ENCODE data around the gene CBLN3. TPM values are rescaled to one million over a fixed set of nuclear protein-coding genes. Genes with fewer than 3 reads are reported as not detected.
A peak's percentile ranks its signal among the peaks of the same experiment; 100 is the strongest.

The CBLN3 gene
- total RNA-seq, 1 donor from 2014 or later = 1.3 TPM

DNA sequence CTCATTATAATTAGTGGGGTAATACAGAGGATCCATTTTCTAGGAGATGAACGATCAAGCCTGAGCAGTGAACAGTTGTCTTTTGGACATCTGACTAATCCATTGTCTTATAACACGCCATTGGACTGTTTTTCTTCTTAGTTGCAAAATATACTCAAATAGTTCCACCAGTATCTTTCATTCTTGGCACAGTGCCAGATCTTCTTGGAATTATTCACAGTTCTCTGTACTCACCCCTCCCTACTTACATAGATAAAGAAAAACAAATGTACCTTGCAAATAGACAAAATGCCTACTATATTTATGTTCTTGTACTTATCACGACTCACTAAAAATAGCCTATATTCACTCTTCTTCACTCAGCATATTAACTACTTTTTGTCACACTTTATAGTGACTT lies 3.8 kb downstream of the CBLN3 start:
- DNase-seq = peak; percentile 55

DNA sequence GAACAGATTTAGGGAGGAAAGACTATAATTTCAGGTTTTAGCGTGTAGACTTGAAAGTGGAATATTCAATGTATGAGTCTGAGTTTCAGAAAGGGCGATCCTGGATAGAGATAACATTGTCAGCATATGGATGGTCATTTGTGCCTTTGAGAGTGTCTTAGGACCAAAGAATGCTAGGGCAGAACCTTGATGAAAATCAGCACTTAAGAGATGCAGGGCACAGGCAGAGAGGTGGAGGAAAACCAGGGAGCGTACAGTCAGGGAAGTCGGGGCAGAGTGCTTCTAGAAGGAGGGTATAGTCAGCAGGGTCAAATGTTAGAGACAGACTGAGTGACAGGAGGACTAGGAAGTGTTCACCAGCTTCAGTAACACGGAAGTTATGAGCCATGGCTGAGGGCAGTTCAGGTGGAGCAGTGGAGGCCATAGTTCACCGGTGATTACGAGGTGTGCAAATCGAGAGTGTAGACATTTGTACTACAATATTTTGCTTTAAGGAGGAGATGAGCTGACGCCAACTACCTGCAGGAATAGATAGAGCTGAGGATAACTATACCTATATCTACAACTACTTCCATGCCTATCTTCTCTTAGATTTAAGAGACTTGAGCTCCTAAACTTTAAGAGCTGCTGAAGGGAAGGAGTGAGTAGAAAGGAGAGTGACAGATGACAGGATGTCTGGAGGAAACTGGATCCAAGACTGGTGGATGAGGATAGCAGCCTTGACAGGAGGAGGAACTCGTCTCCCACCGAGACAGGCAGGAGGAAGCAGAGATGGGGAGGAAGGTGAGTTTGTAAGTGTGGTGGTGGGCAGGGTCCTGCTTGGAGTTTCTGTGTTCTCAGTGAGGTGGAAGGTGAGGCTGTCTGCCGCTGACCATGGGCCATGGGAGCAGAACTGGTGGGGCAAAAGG lies 6.5 kb downstream of the CBLN3 start:
- DNase-seq = no peak

DNA sequence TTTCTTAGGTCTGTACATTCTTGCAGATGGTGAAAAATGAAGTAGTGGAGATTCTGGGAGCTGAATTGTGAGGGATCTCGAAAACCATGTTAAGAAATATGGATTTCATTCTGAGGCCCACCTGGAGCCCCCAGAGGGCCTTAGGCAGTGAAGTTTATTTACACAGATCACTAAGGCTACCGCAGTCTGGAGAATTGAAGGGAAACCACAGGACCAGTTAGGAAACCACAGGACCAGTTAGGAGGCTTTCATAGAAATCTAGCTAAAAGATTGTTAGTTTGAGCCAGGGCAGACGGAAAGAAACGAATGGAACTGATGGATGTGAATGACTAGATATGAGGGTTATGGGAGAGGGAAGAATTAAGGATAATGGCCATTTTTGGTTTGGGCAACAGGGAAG lies 7.2 kb downstream of the CBLN3 start:
- no peak for DNase-seq

DNA sequence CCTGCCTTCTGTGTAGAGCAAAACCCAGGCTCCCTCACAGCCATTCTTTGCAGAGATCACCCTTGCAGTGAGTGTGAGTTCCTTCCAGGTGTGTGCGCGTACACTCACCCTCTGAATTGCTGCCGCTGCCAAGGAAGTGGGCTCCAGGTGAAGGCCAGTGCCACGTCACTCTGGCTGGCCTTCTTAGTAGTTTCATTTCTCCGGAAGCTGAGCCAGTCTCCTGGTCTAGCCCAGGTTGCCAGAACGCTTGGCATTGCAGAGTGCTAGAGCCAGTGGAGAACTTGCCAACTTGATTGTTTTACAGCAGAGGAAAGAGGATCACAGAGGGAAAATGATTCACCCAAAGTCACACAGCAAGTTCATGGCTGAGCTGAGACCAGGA lies 11.0 kb downstream of the CBLN3 start:
- no peak for DNase-seq

DNA sequence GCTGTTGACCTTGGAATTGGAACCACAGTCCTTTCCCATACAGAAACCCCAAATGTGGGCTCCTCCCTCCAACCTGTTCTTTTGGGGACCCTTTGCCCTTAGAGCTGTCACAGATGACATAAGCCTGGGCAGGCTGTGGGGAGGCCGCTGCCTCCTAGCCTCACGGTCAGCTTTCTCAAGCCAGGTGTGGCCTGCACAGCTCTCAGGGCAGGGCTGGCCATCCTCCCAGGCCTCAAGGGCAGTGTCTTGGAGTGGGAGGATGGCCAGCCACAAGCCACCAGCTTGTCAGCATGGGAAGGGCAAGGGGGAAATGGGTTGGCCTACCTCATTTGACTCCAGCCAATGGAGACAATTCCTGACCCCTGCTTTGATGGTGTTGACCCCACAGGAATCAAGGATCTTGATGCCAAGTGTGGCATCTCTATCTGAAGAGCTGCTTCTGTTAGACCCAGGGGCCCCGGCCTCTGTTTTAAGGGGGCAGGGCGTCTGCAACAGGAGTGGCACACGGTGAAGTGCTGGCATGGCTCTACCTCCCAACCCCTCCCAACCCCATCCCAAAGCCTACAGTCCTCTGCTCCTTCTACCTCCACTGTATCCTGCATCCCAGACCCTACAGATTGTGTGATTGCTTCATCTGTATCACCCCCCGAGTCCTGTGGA lies 11.5 kb downstream of the CBLN3 start:
- no peak for DNase-seq

DNA sequence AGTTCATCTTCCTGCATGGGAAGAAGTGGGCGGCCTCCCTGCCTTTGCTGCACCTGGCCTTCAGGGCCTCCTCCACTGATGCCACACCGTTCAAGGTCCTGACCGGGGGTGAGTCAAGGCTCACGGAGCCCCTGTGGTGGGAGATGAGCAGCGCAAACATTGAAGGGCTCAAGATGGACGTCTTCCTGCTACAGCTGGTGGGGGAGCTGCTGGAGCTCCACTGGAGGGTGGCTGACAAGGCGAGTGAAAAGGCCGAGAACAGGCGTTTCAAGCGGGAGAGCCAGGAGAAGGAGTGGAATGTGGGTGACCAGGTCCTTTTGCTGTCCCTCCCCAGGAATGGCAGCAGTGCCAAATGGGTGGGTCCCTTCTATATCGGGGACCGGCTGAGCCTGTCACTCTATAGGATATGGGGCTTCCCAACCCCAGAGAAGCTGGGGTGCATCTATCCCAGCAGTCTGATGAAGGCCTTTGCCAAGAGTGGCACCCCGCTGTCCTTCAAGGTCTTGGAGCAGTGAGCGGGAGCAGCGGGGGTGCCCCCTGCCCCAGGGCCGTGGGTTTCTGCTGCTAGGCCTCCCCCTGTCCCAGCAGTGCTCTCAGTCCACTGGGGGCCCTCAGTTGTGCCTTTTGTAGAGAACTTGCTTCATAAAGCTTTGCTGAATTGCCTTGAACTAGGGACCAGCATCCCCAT lies 12.4 kb downstream of the CBLN3 start:
- DNase-seq = no peak

DNA sequence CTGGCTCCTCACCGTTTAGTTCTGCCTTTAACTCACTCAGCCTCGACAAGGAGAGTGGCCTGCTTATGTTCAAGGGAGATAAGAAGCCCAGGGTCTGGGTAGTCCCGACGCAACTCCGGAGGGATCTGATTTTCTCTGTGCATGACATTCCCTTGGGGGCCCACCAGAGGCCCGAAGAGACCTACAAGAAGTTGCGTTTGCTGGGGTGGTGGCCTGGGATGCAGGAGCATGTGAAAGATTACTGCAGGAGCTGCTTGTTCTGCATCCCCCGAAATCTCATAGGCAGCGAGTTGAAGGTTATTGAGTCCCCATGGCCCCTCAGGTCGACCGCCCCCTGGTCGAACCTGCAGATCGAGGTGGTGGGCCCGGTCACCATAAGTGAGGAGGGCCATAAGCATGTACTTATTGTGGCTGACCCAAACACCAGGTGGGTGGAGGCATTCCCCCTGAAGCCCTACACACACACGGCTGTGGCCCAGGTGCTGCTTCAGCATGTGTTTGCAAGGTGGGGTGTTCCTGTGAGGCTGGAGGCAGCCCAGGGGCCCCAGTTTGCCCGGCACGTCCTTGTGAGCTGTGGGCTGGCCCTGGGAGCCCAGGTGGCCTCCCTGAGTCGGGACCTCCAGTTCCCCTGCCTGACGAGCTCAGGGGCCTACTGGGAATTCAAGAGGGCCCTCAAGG lies 13.1 kb downstream of the CBLN3 start:
- no peak for DNase-seq

DNA sequence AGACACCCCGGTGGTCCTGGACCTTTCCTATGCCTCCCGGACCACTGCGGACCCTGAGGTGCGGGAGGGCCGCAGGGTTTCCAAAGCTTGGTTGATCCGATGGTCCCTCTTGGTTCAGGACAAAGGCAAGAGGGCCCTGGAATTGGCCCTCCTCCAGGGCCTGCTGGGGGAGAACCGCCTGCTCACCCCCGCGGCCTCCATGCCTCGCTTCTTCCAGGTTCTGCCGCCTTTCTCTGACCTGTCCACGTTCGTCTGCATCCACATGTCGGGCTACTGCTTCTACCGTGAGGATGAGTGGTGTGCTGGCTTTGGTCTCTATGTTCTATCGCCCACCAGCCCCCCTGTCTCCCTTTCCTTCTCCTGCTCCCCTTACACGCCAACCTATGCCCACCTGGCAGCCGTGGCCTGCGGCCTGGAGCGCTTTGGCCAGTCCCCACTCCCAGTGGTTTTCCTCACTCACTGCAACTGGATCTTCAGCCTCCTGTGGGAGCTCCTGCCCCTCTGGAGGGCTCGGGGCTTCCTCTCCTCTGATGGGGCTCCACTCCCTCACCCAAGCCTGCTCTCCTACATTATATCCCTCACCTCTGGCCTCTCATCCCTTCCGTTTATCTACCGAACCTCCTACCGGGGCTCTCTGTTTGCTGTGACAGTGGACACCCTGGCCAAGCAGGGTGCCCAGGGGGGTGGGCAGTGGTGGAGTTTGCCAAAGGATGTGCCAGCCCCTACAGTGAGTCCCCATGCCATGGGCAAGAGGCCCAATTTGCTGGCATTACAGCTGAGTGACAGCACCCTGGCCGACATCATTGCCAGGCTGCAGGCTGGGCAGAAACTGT lies 13.8 kb downstream of the CBLN3 start:
- DNase-seq = no peak

DNA sequence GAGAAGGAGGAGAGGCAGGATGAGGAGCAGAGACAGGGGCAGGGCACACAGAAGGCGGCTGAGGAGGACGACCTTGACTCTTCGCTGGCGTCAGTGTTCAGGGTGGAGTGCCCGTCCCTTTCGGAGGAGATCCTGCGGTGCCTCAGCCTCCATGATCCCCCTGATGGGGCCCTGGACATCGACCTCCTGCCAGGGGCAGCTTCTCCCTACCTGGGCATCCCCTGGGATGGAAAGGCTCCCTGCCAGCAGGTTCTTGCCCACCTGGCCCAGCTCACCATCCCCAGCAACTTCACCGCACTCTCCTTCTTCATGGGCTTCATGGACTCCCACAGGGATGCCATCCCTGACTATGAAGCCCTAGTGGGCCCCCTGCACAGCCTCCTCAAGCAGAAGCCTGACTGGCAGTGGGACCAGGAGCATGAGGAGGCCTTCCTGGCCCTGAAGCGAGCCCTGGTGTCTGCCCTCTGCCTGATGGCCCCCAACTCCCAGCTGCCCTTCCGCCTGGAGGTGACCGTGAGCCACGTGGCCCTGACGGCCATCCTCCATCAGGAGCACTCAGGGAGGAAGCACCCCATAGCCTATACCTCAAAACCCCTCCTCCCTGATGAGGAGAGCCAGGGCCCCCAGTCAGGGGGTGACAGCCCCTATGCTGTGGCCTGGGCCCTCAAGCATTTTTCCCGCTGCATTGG lies 14.6 kb downstream of the CBLN3 start:
- DNase-seq = no peak

DNA sequence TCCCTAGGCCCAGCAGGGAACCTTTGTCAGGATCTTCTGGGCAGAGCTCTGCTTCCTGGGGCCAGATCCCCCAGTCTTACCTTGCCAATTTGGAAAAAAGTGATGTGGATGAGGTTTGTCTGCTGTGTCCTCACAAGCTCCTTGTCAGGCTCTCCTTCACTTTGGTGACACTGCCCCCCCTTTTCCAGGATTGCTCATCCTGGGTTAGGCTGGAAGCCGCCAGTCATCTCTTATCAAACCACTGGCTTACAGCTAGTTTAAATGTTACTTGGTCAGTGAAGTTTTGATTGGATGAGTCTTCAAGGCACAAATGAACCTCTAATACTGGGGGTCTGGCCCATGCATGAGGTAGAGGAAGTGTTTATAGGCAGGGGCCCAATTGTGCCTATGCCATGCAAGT lies 15.4 kb downstream of the CBLN3 start:
- DNase-seq = no peak

DNA sequence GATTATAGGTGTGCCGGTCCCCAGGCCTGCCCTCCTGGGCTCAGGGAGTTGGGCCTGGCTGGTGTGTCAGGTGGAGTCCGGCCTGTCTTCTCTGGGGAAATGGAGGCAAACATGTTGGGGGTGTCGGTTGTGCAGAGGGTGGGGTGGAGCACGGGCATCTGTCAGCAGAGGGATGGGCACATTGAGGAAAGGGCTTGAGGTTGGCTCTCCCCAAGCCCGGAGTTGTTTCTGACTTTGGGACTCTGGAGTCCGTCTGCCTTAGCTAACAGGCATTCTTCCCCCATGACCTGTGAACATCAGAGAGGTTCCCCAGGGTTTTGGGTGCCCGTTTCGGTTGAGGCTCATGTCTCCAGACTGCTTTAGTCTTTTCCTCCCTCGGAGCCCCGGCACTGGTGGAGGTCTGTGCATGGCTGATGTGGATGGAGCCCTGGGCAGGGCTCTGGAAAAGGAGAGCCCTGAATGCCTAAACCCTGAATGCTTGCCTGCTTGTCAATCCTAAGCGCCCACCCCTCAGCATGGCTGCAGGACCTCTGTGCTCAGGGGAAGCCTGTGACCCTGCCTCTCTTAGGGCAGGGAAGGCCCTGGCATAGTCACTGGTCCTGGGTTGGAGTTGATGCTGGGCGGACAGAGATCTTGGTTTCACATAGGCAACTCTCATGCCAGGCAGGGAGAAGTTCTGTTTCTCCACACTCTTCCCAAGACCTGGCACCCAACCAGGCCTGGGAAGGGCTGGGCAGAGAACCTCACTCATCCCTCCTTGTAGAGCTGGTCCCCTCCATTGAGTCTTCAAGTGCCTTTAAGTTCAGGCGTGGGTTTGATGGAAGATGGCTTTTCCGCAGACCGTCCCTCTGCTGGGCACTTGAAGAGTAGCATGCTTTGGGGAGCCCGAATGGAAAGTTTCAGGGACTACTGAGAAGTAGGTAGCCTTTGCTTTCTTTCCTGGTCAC lies 17.8 kb downstream of the CBLN3 start:
- peak; percentile 66 for DNase-seq

DNA sequence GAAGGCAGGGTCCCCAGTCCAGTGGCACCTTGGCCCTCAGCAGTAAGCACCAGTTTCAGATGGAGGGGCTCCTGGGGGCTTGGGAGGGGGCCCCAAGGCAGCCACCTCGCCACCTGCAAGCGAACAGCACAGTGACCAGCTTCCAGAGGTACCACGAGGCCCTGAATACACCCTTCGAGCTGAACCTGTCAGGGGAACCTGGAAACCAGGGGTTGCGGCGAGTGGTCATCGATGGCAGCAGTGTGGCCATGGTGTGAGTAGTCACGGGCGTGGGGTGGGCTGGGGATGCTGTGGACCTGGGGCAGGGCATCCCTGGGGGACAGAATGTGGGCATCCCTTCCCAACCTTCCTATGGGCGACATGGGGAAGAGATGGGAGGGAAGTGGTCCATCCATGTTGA lies 19.5 kb downstream of the CBLN3 start:
- no peak for DNase-seq

DNA sequence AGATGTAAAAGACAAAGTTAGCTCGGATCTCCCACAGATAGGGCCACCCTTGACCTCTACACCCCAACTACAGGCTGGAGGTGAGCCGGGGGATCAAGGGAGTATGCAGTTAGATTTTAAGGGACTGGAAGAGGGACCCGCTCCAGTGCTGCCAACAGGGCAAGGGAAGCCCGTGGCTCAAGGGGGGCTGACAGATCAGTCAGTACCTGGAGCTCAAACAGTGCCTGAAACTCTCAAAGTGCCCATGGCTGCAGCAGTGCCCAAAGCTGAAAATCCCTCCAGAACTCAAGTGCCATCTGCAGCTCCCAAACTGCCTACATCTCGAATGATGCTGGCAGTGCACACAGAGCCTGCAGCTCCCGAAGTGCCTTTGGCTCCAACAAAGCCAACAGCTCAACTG lies 20.3 kb downstream of the CBLN3 start:
- DNase-seq = no peak

DNA sequence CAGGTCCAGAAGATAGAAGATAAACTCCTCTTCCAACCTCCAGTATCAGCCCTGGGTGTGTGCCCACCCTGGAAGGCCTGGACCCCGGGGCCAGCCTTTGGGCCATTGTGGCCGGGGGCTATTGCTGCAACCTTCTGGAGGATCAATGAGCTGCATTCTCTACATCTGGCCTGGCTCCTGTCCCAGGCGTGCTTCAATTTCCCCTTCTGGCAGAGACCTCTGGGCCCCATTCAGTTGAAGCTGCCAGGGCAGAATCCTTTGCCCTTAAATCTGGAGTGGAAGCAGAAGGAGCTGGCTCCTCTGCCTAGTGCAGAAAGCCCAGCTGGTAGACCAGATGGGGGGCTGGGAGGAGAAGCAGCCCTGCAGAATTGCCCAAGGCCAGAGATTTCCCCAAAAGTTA lies 20.7 kb downstream of the CBLN3 start:
- peak; percentile 81 for DNase-seq

DNA sequence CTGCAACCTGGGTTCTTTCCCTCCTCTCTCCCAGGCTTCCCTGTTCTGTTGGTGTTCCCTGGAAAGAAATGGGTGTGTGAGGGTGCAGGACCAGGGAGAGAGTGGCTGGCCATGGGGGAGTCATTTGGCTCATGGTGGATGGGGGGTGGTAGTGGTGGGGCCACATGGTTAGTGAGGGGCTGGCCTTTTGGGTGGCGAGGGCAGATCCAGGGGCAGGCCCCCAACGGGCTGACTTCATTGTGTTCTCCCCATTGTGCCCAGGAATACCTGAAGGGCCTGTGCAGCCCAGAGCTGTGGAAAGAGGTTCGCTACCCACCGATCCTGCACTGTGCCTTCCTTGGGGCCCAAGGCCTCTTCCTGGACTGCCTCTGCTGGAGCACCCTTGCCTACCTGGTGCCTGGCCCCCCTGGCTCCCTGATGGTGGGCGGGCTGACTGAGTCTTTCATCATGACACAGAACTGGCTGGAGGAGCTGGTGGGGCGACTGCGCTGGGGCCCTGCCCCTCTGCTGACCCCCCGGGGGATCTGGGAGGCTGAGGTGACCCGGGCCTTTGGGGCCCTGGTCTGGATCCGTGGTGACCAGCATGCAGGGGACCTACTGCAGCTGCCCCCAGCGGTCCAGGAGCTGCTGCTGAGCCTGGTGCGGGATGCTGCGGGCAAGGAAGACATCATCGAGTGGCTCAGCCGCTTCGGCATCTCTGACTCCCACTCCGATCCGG lies 21.7 kb downstream of the CBLN3 start:
- no peak for DNase-seq

DNA sequence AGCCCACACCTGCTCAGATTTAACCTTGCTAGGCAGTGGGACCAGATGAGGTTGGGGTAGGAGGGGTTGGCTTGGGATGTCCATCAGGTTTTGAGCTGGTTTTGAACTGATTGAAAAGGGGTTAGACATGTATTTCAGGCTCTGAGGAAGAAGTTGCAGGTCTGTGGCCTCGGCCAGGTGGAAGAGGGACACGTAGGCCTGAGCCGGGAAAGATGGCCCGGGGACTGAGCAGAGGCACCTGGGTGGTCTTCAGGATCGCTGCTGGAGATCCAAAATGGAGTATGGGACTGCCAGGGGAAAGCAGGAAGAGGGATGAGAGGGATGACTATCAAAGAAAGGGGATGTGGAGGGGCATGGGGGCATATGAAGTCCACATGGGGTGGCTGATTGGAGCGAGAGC lies 23.1 kb downstream of the CBLN3 start:
- DNase-seq = no peak

DNA sequence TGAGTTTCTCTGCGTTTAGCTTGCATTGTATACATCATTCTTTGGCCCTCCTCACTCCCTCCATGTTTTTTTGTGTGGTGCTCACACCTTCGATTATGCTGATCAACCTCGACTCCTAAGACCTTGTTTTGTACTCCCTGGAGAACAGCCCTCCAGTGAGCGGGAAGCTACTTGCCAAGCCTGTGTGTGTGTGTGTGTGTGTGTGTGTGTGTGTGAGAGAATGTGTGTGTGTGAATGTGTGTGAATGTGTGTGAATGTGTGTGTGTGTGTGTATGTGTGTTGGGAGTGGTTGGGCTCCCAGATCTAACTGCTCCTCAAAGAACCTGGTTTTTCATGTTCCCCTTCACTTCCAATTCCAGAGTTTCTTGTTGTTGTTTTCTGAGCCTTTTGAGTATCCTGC lies 24.7 kb downstream of the CBLN3 start:
- no peak for DNase-seq

DNA sequence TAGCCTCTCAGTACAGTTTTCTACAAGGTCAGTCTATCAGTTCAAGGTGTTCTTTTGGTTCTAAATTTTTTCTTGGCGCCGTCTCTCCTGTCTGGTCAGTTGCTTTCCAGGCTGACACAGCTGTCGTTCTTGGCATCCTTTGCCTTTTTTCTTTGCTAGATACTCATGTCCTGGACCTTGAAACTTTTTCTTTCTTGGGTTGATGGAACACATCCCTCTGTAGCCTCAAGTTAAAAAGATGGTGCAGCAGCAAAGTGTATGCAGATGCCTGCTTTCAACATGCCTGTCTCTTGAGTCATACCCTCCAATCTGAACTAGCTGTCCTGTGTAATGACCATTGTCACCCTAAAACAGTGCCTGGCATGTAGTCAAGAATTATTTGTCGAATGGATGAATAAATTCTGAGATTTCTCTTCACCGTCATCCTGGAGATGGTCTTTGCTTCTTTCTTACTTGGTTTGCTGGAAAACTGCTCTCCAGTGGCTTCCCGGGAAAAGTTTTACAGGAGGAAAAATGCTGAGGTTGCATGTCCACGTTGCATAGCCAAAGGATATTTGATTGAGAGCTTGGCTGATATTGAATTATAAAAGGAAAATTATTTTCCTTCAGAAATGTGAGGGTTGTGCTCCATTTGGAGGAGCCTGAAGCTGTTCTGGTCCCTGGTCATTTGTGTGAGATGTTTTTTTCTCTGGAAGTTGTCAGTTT lies 26.0 kb downstream of the CBLN3 start:
- peak; percentile 74 for DNase-seq
